ENCODE measurements around the gene MLC1.
"Not testable (repeated sequence)": the region's sequence is repeated elsewhere in the genome, so short reads cannot be mapped to it uniquely, and the experiment has no call there.

GRCh38 chr22:50086975-50087374, 1.7 kb upstream of the MLC1 start:
- not testable (repeated sequence) for TF ChIP-seq POLR2A (IDR thresholded peaks at IDR 0.05; ENCODE audit: low read length); GATA1 (IDR thresholded peaks at IDR 0.05; ENCODE audit: low read depth, low read length)

All from erythroblast (primary cell).